Liver (tissue), 2 donors: Measurements from ENCODE around the gene EVI5.

ENCODE experiments used
- FOXA1 ChIP-seq: IDR thresholded peaks from 2 replicates; pipeline ENCODE4 v1.6.1; 2016; ENCODE audit warnings: antibody characterized with exemption
- NR2F2 ChIP-seq: IDR thresholded peaks from 2 replicates; pipeline ENCODE4 v1.6.1; 2016; ENCODE audit warnings: antibody characterized with exemption
- donor health status: healthy.

DNA sequence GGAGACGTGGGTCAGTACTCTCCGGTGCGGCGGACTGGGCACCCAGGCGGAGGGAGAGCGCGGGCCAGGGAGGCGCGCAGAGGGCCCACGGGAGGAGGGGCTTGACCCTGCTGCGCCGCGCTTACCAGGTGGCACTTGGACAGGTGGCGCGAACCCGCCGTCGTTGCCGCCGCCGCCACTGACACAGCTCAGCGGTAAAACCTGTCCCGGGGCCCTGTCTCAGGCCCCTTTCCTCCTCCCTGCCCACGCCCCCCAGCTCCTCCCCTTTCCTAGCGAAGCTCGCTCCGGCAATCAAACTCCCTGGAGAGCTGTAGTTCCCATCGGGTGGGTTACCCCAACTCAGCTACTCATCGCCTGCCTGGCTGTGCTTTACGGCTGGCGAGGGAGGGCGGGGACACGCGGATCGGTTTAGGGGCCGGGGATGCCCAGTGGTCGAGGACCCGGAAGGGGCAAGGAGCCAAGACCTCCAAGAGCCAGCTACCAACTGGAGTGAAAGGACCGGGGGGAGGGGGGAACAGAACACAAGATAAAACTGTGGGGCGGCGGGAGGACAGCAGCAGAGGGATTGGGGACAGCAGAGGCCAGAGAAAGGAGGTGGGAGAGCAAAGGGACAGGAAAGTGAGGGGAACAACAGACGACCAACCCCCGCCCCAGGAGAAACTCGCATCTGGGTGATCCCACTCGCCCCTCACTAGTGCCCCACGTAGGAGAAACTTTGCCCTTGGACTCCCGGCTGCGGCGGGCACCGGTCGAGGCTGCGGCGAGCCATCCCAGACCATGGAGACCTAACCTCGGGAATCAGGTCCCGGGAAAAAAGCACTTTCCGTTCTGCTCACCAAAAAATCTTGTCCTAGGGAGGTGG, 301.1 kb downstream of the EVI5 start:
- no peak for TF ChIP-seq FOXA1
- no peak for TF ChIP-seq NR2F2
